ENCODE measurements around the gene BMP7.

DNA sequence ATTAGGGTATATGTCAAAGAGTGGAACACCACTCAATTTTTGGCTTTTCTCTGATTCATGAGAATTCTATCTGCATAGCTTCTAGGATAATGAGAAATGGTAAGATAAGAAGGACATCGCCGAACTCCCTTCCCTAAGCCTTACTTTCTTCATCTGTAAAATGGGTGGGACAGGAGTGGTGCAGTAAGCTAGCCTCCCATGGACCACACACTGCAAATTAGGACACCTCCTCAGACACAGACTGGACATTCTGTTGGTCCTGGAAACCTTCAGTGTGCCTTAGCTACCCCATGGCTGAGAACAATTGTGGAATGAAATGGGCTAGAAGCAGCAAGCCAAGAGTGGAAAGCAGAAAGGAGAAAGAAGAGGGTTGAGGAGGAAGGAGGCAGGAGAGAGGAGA lies 89.6 kb downstream of the BMP7 start:
- TF ChIP-seq, protein P1, sequence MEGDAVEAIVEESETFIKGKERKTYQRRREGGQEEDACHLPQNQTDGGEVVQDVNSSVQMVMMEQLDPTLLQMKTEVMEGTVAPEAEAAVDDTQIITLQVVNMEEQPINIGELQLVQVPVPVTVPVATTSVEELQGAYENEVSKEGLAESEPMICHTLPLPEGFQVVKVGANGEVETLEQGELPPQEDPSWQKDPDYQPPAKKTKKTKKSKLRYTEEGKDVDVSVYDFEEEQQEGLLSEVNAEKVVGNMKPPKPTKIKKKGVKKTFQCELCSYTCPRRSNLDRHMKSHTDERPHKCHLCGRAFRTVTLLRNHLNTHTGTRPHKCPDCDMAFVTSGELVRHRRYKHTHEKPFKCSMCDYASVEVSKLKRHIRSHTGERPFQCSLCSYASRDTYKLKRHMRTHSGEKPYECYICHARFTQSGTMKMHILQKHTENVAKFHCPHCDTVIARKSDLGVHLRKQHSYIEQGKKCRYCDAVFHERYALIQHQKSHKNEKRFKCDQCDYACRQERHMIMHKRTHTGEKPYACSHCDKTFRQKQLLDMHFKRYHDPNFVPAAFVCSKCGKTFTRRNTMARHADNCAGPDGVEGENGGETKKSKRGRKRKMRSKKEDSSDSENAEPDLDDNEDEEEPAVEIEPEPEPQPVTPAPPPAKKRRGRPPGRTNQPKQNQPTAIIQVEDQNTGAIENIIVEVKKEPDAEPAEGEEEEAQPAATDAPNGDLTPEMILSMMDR (conservative IDR thresholded peaks at IDR 0.05 in 1 of 2, IDR thresholded peaks at IDR 0.05 in 1 of 2; ENCODE audit: extremely low read depth in 1 of 2, insufficient read depth in 1 of 2, low read depth in 1 of 2, low read length in 2 of 2), result no peak
- TF ChIP-seq EZH2 (IDR thresholded peaks at IDR 0.05; ENCODE audit: borderline replicate concordance, low read length), result no peak
